HFF-Myc (cell line): ENCODE data around the gene SMARCAL1.

Source experiments
- DNase-seq: peaks from one replicate; pipeline ENCODE4 v3.0.0-alpha.2; 2011; ENCODE audit warnings: low read depth; ENCODE audit errors: extremely low read depth
- H3K4me3 ChIP-seq: replicated peaks from 2 replicates; pipeline ENCODE4 v1.5.1; 2011; ENCODE audit warnings: low read depth, mild to moderate bottlenecking, control low read depth, low read length
- CTCF ChIP-seq: IDR thresholded peaks from 2 replicates; pipeline ENCODE4 v1.5.1; 2012; ENCODE audit warnings: mild to moderate bottlenecking, low read depth, low read length, control low read depth; ENCODE audit errors: missing control alignments

Gene SMARCAL1

GRCh38 chr2:216385478-216385877 lies 26.8 kb upstream of the SMARCAL1 start:
- no peak for DNase-seq
- TF ChIP-seq CTCF = no peak
- H3K4me3 ChIP-seq = no peak overlapping the region

GRCh38 chr2:216387262-216387661 lies 25.0 kb upstream of the SMARCAL1 start:
- no peak for DNase-seq
- H3K4me3 ChIP-seq = no peak overlapping the region
- TF ChIP-seq CTCF = no peak

GRCh38 chr2:216388046-216388884 lies 24.0 kb upstream of the SMARCAL1 start:
- no peak for DNase-seq
- no peak overlapping the region for H3K4me3 ChIP-seq
- no peak for TF ChIP-seq CTCF

GRCh38 chr2:216389570-216389969 lies 22.7 kb upstream of the SMARCAL1 start:
- no peak for DNase-seq

GRCh38 chr2:216391401-216391800 lies 20.9 kb upstream of the SMARCAL1 start:
- no peak for TF ChIP-seq CTCF
- no peak overlapping the region for H3K4me3 ChIP-seq
- DNase-seq = no peak

More at GRCh38 chr2:216389570-216389969, 22.7 kb upstream of the SMARCAL1 start:
- no peak for TF ChIP-seq CTCF
- H3K4me3 ChIP-seq = no peak overlapping the region

GRCh38 chr2:216392018-216392562 lies 20.2 kb upstream of the SMARCAL1 start:
- no peak overlapping the region for H3K4me3 ChIP-seq
- no peak for DNase-seq
- no peak for TF ChIP-seq CTCF
